ENCODE results near the gene RHEX.

The RHEX gene

DNA sequence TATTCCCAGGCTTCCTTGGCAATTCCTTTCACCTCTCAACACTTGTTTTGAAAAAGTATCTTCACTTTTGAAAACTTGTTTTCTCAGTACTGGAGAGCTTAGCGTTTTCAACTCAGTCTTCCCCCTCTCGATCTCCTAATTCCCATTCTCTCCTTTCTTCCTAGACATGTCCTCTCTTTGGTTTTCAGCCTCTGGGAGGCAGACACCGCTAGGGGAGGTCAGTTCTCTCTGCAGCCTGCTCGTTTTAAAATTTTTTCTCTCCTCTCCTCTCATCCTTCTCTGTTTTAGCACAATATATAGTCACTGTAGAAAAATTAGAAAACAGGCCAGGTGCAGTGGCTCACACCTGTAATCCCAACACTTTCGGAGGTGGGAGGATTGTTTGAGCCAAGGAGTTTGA lies 12.6 kb upstream of the RHEX start:
- Mint-ChIP-seq H3K27me3 (ENCODE audit: low read depth) (peaks cover 9% of the 10 kb centered on the region), H3K9me3 (no peaks in the 10 kb centered on the region), H3K4me3 (no peak overlapping the region), H3K36me3 (ENCODE audit: low read depth) (no peaks in the 10 kb centered on the region), H3K4me1 (peaks cover 14% of the 10 kb centered on the region), H3K27ac (no peak overlapping the region)
- TF ChIP-seq, protein P1, sequence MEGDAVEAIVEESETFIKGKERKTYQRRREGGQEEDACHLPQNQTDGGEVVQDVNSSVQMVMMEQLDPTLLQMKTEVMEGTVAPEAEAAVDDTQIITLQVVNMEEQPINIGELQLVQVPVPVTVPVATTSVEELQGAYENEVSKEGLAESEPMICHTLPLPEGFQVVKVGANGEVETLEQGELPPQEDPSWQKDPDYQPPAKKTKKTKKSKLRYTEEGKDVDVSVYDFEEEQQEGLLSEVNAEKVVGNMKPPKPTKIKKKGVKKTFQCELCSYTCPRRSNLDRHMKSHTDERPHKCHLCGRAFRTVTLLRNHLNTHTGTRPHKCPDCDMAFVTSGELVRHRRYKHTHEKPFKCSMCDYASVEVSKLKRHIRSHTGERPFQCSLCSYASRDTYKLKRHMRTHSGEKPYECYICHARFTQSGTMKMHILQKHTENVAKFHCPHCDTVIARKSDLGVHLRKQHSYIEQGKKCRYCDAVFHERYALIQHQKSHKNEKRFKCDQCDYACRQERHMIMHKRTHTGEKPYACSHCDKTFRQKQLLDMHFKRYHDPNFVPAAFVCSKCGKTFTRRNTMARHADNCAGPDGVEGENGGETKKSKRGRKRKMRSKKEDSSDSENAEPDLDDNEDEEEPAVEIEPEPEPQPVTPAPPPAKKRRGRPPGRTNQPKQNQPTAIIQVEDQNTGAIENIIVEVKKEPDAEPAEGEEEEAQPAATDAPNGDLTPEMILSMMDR (IDR thresholded peaks at IDR 0.05; ENCODE audit: unreplicated experiment in 3 of 3): no peak

DNA sequence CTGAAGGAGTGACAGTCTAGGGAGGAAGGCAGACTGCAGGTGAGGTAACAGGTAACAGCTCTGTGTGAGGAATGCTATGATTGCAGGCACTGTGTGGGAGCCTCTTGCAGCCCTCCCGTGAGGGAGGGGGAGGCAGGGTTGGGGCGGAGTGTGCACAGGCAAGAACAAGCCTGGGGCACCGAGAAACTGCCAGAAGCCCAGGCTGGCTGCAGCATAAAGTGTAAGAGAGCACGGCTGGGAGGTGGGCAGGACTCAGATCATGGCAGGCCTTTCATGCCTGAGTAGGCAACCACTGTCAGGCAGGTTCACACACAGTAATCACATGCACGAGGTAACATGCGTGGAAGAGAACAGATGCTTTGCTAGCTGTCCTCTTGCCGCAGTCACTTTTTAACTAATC lies 11.3 kb upstream of the RHEX start:
- TF ChIP-seq, protein P1 (IDR thresholded peaks at IDR 0.05; ENCODE audit: unreplicated experiment in 3 of 3): no peak
- H3K4me3 Mint-ChIP-seq: no peak overlapping the region

DNA sequence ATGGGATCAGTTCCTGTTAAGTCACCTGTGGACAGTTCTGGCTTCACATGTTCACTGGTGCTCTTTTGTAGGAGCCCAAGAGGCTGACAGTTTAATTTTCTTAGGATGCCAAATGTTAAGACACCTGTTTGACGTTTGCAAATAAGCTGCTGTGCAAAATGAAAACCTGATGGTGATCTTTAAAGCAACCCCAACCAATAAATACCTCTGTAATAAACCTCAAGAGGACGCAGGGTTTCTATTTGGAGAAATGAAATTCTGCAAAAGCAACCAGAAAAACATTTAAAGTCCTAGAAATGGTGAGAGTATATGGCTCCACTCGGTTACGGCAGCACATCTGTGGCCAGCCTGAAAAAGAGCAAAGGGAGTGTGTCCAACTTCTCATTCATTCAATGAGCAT lies 5.7 kb upstream of the RHEX start:
- Mint-ChIP-seq H3K27ac (no peak overlapping the region), H3K27me3 (ENCODE audit: low read depth) (peaks cover 10% of the 10 kb centered on the region), H3K36me3 (ENCODE audit: low read depth) (no peaks in the 10 kb centered on the region), H3K4me1 (no peaks in the 10 kb centered on the region), H3K4me3 (no peak overlapping the region), H3K9me3 (no peaks in the 10 kb centered on the region)
- TF ChIP-seq, protein P1 (IDR thresholded peaks at IDR 0.05; ENCODE audit: unreplicated experiment in 3 of 3): no peak

More for the DNA sequence above, 11.3 kb upstream of the RHEX start:
- Mint-ChIP-seq H3K9me3 (no peaks in the 10 kb centered on the region), H3K27me3 (ENCODE audit: low read depth) (peaks cover 9% of the 10 kb centered on the region), H3K27ac (peak overlapping the region in 1 of 3 experiments; percentile 28), H3K4me1 (peaks cover 14% of the 10 kb centered on the region), H3K36me3 (ENCODE audit: low read depth) (no peaks in the 10 kb centered on the region)

DNA sequence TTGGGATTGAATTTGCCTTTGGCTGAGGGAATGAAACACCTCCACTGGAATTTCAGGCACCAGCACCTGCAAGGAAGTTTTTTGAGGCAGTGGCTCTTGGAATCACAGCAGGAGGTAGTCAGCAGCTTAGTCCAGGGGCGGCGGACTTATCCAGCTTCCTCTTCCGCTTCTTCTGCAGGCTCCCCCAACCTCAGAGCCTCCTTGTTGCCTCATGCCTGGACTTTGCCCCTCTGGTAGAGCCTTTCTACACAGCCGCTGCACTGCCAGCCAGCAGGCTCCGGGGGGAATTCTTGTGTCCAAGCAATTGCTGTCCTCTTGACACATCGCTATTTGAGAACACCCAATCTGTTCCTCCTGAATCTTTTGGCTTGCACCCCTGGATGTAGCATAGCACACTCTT lies 4.4 kb upstream of the RHEX start:
- Mint-ChIP-seq H3K36me3 (ENCODE audit: low read depth) (peaks cover 4% of the 10 kb centered on the region), H3K4me3 (no peak overlapping the region), H3K9me3 (no peaks in the 10 kb centered on the region), H3K27me3 (ENCODE audit: low read depth) (peaks cover 16% of the 10 kb centered on the region), H3K27ac (peak overlapping the region in 2 of 3 experiments; percentile 39 to 43), H3K4me1 (no peaks in the 10 kb centered on the region)
- TF ChIP-seq, protein P1 (IDR thresholded peaks at IDR 0.05; ENCODE audit: unreplicated experiment in 3 of 3): no peak

DNA sequence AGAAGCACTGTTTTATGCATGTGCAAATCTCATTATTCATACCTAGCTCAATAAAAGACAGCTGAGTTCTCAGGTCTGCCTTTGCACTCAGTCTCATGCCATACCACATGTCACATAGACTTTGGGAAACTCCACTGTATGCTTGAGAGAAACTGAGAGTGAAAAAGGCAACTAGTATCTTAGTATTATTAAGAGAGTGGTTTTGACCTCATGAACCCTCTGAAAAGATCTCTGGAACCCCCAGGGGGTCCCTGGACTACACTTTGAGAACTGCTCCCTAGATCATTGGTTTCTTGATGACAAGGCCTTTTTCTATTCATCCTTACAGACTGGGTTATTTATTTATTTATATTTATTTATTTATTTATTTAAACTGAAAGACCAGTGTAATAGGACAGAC lies 3.7 kb upstream of the RHEX start:
- peaks cover 16% of the 10 kb centered on the region for H3K27me3 Mint-ChIP-seq (ENCODE audit: low read depth)
- H3K4me3 Mint-ChIP-seq: no peak overlapping the region
- H3K4me1 Mint-ChIP-seq: no peaks in the 10 kb centered on the region
- TF ChIP-seq, protein P1 (IDR thresholded peaks at IDR 0.05; ENCODE audit: unreplicated experiment in 3 of 3): no peak
- no peak overlapping the region for H3K27ac Mint-ChIP-seq
- peaks cover 4% of the 10 kb centered on the region for H3K36me3 Mint-ChIP-seq (ENCODE audit: low read depth)
- H3K9me3 Mint-ChIP-seq: no peaks in the 10 kb centered on the region

DNA sequence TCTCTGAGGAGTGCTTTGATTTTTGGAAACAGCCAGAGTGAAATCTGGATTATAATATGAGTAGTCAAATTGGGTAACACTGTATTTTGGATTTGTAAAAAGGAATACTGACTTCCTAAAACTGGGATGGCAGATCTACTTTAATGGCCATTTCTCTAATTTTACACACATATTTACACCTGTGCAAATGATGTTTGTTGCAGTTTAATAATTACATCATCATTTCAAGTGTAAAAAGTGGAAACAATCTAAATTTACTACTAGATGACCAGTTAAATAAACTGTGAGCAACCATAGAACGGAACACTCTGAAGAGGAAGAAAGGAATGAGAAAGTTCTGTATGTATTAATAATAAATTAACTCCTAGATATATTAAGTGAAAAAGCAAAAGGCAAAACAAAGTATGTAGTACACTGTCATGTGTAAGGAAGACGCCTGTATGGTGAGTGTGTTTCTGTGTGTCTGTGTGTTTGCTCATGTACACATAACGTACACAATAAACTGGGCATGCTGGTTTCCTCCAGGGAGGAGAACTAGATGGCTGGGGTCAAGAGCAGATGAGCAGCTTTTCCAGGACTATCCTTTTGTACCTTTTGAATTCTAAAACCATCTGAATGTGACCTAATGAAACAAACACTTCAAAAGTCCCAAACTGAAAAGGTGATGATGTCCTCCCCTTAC lies 2.9 kb upstream of the RHEX start:
- peaks cover 16% of the 10 kb centered on the region for H3K27me3 Mint-ChIP-seq (ENCODE audit: low read depth)
- peaks cover 4% of the 10 kb centered on the region for H3K36me3 Mint-ChIP-seq (ENCODE audit: low read depth)
- no peak overlapping the region for H3K4me3 Mint-ChIP-seq
- no peak overlapping the region for H3K27ac Mint-ChIP-seq
- no peaks in the 10 kb centered on the region for H3K4me1 Mint-ChIP-seq
- no peaks in the 10 kb centered on the region for H3K9me3 Mint-ChIP-seq
- TF ChIP-seq, protein P1 (IDR thresholded peaks at IDR 0.05; ENCODE audit: unreplicated experiment in 3 of 3): no peak
